ENCODE data around the gene DIAPH2.

DNA sequence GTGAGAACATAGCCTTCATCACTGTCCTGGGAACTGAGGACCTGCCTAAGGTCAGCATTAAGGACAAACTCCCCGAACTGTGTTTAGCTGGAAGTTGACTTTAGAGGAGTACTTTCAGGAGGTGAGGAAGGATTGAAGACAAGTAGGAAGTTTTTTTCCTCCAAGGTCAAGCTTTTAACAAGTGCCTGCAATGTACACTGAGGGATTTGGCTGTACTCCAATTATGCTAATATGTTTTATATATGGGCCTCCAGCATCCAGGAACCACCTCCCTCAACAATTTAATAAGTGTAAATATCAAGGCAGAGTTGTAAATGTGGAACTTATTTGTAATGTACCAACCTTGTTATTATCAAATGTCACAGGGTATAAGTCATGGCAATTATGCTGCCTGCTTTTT, 925.3 kb downstream of the DIAPH2 start:
- no peak for TF ChIP-seq CTCF (IDR thresholded peaks at IDR 0.05)
- TF ChIP-seq POLR2A (IDR thresholded peaks at IDR 0.05) = no peak
- no peak for TF ChIP-seq EP300 (IDR thresholded peaks at IDR 0.05; ENCODE audit: low read depth)
- TF ChIP-seq POLR2AphosphoS5 (IDR thresholded peaks at IDR 0.05) = no peak
